Peyer's patch (tissue), 4 donors: ENCODE data around the gene TNNC1.

Source experiments
- POLR2A ChIP-seq, 2 donors: fragments of 450-650 bp; IDR thresholded peaks; one replicate each; pipeline ENCODE4 v1.5.1; 2017; ENCODE audit warnings: antibody characterized with exemption in 2 of 2, mild to moderate bottlenecking in 2 of 2, moderate library complexity in 2 of 2
- TF ChIP-seq, protein P1 (sequence below), 6 experiments: fragments of 450-650 bp in 4 of 6; fragments of 200-600 bp in 2 of 6; sonication (generic) in 1 of 6; IDR thresholded peaks; one replicate each; pipeline ENCODE4 v1.5.1; 2017 to 2019; ENCODE audit warnings: antibody characterized with exemption in 6 of 6, mild to moderate bottlenecking in 3 of 6, moderate library complexity in 1 of 6

DNA sequence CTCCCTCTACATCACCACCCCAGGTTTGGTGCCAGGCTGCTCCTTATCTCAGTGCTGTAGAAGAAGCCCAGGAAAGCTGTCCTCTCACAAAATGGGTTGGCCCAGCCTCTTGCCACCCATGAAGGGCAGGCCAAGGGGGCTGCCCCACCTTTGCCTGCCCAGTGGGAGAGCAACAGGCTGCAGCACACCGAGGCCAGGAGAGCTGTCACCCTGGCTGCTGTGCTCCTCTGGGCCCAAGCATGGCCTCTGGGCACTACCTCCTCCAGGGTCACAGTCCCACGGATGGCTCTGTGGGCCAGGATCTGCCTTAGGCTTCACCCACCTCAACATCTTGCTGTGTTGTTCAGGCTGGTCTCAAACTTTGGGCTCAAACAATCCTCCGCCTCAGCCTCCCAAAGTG is 34.9 kb upstream of the TNNC1 start:
- TF ChIP-seq, protein P1, sequence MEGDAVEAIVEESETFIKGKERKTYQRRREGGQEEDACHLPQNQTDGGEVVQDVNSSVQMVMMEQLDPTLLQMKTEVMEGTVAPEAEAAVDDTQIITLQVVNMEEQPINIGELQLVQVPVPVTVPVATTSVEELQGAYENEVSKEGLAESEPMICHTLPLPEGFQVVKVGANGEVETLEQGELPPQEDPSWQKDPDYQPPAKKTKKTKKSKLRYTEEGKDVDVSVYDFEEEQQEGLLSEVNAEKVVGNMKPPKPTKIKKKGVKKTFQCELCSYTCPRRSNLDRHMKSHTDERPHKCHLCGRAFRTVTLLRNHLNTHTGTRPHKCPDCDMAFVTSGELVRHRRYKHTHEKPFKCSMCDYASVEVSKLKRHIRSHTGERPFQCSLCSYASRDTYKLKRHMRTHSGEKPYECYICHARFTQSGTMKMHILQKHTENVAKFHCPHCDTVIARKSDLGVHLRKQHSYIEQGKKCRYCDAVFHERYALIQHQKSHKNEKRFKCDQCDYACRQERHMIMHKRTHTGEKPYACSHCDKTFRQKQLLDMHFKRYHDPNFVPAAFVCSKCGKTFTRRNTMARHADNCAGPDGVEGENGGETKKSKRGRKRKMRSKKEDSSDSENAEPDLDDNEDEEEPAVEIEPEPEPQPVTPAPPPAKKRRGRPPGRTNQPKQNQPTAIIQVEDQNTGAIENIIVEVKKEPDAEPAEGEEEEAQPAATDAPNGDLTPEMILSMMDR (IDR thresholded peaks at IDR 0.05), result no peak
- TF ChIP-seq POLR2A (IDR thresholded peaks at IDR 0.05), result no peak
